Lower leg skin (tissue), 3 donors: Measurements from ENCODE around the gene PPP2R5E.

ENCODE experiments used
- POLR2A ChIP-seq, 2 donors: fragments of 450-650 bp; IDR thresholded peaks; one replicate each; pipeline ENCODE4 v1.6.1; 2016 to 2017; ENCODE audit warnings: antibody characterized with exemption in 2 of 2, mild to moderate bottlenecking in 1 of 2, moderate library complexity in 1 of 2
- TF ChIP-seq, protein P1 (sequence below), 3 donors: fragments of 450-650 bp; IDR thresholded peaks; one replicate each; pipeline ENCODE4 v1.5.1; 2016; ENCODE audit warnings: antibody characterized with exemption in 3 of 3, mild to moderate bottlenecking in 3 of 3, moderate library complexity in 2 of 3

DNA sequence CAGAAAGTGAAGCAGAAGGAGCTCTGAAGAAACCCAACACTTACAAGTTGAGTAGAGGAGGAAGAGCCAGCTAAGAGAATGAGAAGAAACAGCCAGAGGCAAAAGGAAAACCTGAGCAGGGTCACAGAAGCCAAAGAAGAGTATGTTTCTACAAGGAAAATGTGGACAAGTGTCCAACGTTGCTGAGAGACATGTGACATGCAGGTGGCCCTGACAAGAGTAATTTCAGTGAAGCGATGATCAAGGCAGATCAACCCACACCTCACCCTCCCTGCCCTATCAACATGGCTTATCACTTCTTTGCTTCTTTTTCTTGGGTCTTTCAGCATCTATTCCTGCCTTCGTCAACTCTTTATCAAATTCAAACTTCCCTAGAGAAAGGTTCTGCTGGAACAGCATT lies 68.3 kb downstream of the PPP2R5E start:
- TF ChIP-seq, protein P1, sequence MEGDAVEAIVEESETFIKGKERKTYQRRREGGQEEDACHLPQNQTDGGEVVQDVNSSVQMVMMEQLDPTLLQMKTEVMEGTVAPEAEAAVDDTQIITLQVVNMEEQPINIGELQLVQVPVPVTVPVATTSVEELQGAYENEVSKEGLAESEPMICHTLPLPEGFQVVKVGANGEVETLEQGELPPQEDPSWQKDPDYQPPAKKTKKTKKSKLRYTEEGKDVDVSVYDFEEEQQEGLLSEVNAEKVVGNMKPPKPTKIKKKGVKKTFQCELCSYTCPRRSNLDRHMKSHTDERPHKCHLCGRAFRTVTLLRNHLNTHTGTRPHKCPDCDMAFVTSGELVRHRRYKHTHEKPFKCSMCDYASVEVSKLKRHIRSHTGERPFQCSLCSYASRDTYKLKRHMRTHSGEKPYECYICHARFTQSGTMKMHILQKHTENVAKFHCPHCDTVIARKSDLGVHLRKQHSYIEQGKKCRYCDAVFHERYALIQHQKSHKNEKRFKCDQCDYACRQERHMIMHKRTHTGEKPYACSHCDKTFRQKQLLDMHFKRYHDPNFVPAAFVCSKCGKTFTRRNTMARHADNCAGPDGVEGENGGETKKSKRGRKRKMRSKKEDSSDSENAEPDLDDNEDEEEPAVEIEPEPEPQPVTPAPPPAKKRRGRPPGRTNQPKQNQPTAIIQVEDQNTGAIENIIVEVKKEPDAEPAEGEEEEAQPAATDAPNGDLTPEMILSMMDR (IDR thresholded peaks at IDR 0.05) = no peak
- no peak for TF ChIP-seq POLR2A (IDR thresholded peaks at IDR 0.05)
